Right lobe of liver (tissue), 6 donors: ENCODE measurements around the gene SCTR. TPM values are rescaled to one million over a fixed set of nuclear protein-coding genes. Genes with fewer than 3 reads are reported as not detected.

Source experiments
- ATAC-seq, 4 donors: fragments of 200-7000 bp; cut with Tn5 transposase; one replicate each; pipeline ENCODE4 v1.9.1; 2020; ENCODE audit warnings: mild to moderate bottlenecking in 4 of 4, moderate library complexity in 4 of 4
- DNase-seq, 3 donors: peaks; one replicate each; pipeline ENCODE4 v3.0.0-alpha.2; 2020
- H3K27ac ChIP-seq, 3 donors: fragments of 200-600 bp; one replicate each; pipeline ENCODE4 v1.8.0; 2022
- H3K27me3 ChIP-seq, 2 donors: fragments of 200-600 bp; one replicate each; pipeline ENCODE4 v1.8.0; 2022
- H3K36me3 ChIP-seq, 4 donors: fragments of 200-600 bp; sonication (generic) in 1 of 4; one replicate each; pipeline versions ENCODE4 v1.5.1 to v1.8.0; 2017 to 2022; ENCODE audit warnings: control low read depth in 1 of 4
- H3K4me1 ChIP-seq, 4 donors: fragments of 200-600 bp; sonication (generic) in 1 of 4; one replicate each; pipeline versions ENCODE4 v1.5.1 to v1.8.0; 2017 to 2022; ENCODE audit warnings: control low read depth in 1 of 4
- H3K4me3 ChIP-seq, 3 donors: fragments of 200-600 bp; one replicate each; pipeline ENCODE4 v1.8.0; 2022
- H3K9me3 ChIP-seq, 4 donors: fragments of 200-600 bp; sonication (generic) in 1 of 4; one replicate each; pipeline versions ENCODE4 v1.5.1 to v1.8.0; 2017 to 2022; ENCODE audit warnings: control low read depth in 1 of 4
- CTCF ChIP-seq, 4 donors: fragments of 200-600 bp in 3 of 4; fragments of 450-650 bp in 1 of 4; IDR thresholded peaks; one replicate each; pipeline versions ENCODE4 v1.5.1 to v1.8.0; 2016 to 2022; ENCODE audit warnings: antibody characterized with exemption in 4 of 4, mild to moderate bottlenecking in 2 of 4
- POLR2A ChIP-seq: fragments of 450-650 bp; IDR thresholded peaks from one replicate; pipeline ENCODE4 v1.6.1; 2017; ENCODE audit warnings: antibody characterized with exemption, mild to moderate bottlenecking
- WGBS: methylation state at CpG from one replicate; pipeline ENCODE4 v1.1.6; 2018; ENCODE audit warnings: low coverage, low lambda C conversion rate; ENCODE audit not compliant: insufficient coverage; ENCODE audit errors: missing lambda C conversion rate; 5-methylcytosine and 5-hydroxymethylcytosine counted together
- intact Hi-C, 2 donors: fragments of 100-400 bp; cut with DNase I; formaldehyde crosslinking; loops; one replicate each; pipeline versions ENCODE4 v1.11.2 to v1.14.1; 2022
- total RNA-seq, 6 experiments: library from RNA; depleted of rRNA in 2 of 6; stranded (reverse); fragments of >200 nt in 2 of 6; fragmentation: NEBNext Ultra II Directional in 3 of 6; extraction: Animal tissue kit (Norgen Biotek cat#: 25700) in 3 of 6; gene quantifications; one replicate each; pipeline versions ENCODE4 v1.1.0 to v1.2.4, GENCODE V29; 2016 to 2023
- donor health status: DM: no; HTN: yes; CAD: no.
- donor health status: DM: no; HTN: no; CAD: no.
- donor health status: DM: no; HTN: no; CAD: no.
- donor health status: DM: no; HTN: yes; CAD: no.
- donor health status: DM: no; HTN: yes; CAD: no.

Gene SCTR
- total RNA-seq, 6 experiments from 2014 or later, result 0.12 to 0.38 (median 0.35) TPM; not detected in 2

GRCh38 chr2:119474371-119475224, 49.7 kb downstream of the SCTR start:
- no peak overlapping the region for H3K4me3 ChIP-seq
- TF ChIP-seq POLR2A (no peak), CTCF (IDR thresholded peaks at IDR 0.05) (no peak)
- intact Hi-C loops, result loop anchor here (5.0 kb wide), 1 partner anchor 67 kb away; no protein-coding TSS in a partner anchor
- no peaks in the 10 kb centered on the region for H3K27me3 ChIP-seq
- no peaks in the 10 kb centered on the region for H3K36me3 ChIP-seq
- H3K9me3 ChIP-seq, result no peaks in the 10 kb centered on the region
- DNase-seq (no peak), ATAC-seq (no peak)
- WGBS, result 85% methylated on average over 7 of the region's 17 CpGs
- peaks cover 0 to 8% (median 0%) of the 10 kb centered on the region in 4 donors for H3K4me1 ChIP-seq
- H3K27ac ChIP-seq, result no peak overlapping the region

GRCh38 chr2:119473621-119474370, 50.5 kb downstream of the SCTR start:
- H3K9me3 ChIP-seq, result no peaks in the 10 kb centered on the region
- TF ChIP-seq POLR2A (no peak), CTCF (IDR thresholded peaks at IDR 0.05) (no peak)
- intact Hi-C loops, result no loop called here

GRCh38 chr2:119472749-119473148, 51.5 kb downstream of the SCTR start:
- Histone ChIP-seq H3K4me3 (no peak overlapping the region), H3K27ac (no peak overlapping the region), H3K9me3 (no peaks in the 10 kb centered on the region), H3K36me3 (no peaks in the 10 kb centered on the region), H3K27me3 (no peaks in the 10 kb centered on the region), H3K4me1 (peaks cover 0 to 8% (median 0%) of the 10 kb centered on the region in 4 donors)
- ATAC-seq (no peak), DNase-seq (no peak)
- 86% methylated on average over 8 of the region's 8 CpGs for WGBS
- intact Hi-C loops, result no loop called here
- no peak for TF ChIP-seq CTCF (IDR thresholded peaks at IDR 0.05)
- no peak for TF ChIP-seq POLR2A

More at GRCh38 chr2:119473621-119474370, 50.5 kb downstream of the SCTR start:
- no peaks in the 10 kb centered on the region for H3K36me3 ChIP-seq
- DNase-seq (no peak), ATAC-seq (no peak)
- no CpG with 5 or more reads among the region's 16 CpGs for WGBS
- no peaks in the 10 kb centered on the region for H3K27me3 ChIP-seq
- H3K4me1 ChIP-seq, result peaks cover 0 to 8% (median 0%) of the 10 kb centered on the region in 4 donors
- H3K4me3 ChIP-seq, result no peak overlapping the region
- no peak overlapping the region for H3K27ac ChIP-seq

GRCh38 chr2:119469661-119470297, 54.5 kb downstream of the SCTR start:
- 4% methylated on average over 2 of the region's 2 CpGs for WGBS
- no peak for TF ChIP-seq POLR2A
- no peak for TF ChIP-seq CTCF (IDR thresholded peaks at IDR 0.05)
- H3K4me1 ChIP-seq, result peaks cover 0 to 4% (median 0%) of the 10 kb centered on the region in 4 donors
- H3K27me3 ChIP-seq, result no peaks in the 10 kb centered on the region
- H3K27ac ChIP-seq, result no peak overlapping the region
- ATAC-seq (peak; percentile 53 to 74 (median 69)), DNase-seq (no peak)
- no peaks in the 10 kb centered on the region for H3K9me3 ChIP-seq
- H3K36me3 ChIP-seq, result no peaks in the 10 kb centered on the region
- intact Hi-C loops, result no loop called here
- no peak overlapping the region for H3K4me3 ChIP-seq
